ENCODE results near the gene ILDR1.

The ILDR1 gene

GRCh38 chr3:122021811-122022401 is at the start of gene ILDR1:
Gene ILDR1, minus strand, starts transcription at chr3:122022247. Its CDS starts 170 bp downstream, at chr3:122022077.
- TF ChIP-seq CTCF (conservative IDR thresholded peaks at IDR 0.05; ENCODE audit: low read depth, low read length): no peak
- no peak within 1 kb of the TSS for H3K4me3 ChIP-seq (ENCODE audit: low read depth, low read length)
- DNase-seq (ENCODE audit: low read depth): no peak

GRCh38 chr3:122067588-122068240 is 45.7 kb upstream of the ILDR1 start:
- no peak for DNase-seq (ENCODE audit: low read depth)
- no peak overlapping the region for H3K4me3 ChIP-seq (ENCODE audit: low read depth, low read length)
- no peak for TF ChIP-seq CTCF (conservative IDR thresholded peaks at IDR 0.05; ENCODE audit: low read depth, low read length)

GRCh38 chr3:122067214-122067550 is 45.1 kb upstream of the ILDR1 start:
- TF ChIP-seq CTCF (conservative IDR thresholded peaks at IDR 0.05; ENCODE audit: low read depth, low read length): no peak
- no peak overlapping the region for H3K4me3 ChIP-seq (ENCODE audit: low read depth, low read length)
- no peak for DNase-seq (ENCODE audit: low read depth)

GRCh38 chr3:122066331-122067213 is 44.5 kb upstream of the ILDR1 start:
- no peak for TF ChIP-seq CTCF (conservative IDR thresholded peaks at IDR 0.05; ENCODE audit: low read depth, low read length)
- no peak overlapping the region for H3K4me3 ChIP-seq (ENCODE audit: low read depth, low read length)
- no peak for DNase-seq (ENCODE audit: low read depth)

GRCh38 chr3:122064326-122064725 is 42.3 kb upstream of the ILDR1 start:
- H3K4me3 ChIP-seq (ENCODE audit: low read depth, low read length): no peak overlapping the region
- no peak for TF ChIP-seq CTCF (conservative IDR thresholded peaks at IDR 0.05; ENCODE audit: low read depth, low read length)
- DNase-seq (ENCODE audit: low read depth): no peak

- DNase-seq (ENCODE audit: low read depth): no peak
- TF ChIP-seq CTCF (conservative IDR thresholded peaks at IDR 0.05; ENCODE audit: low read depth, low read length): no peak
- H3K4me3 ChIP-seq (ENCODE audit: low read depth, low read length): no peak overlapping the region
Observed at GRCh38 chr3:122063908-122064307, 41.9 kb upstream of the ILDR1 start.
